ENCODE results near the gene PSMD4.

Gene PSMD4

GRCh38 chr1:151312411-151312810, 57.9 kb downstream of the PSMD4 start:
- no peak overlapping the region for H2AFZ ChIP-seq (ENCODE audit: low read length)
- no peaks in the 10 kb centered on the region for H3K9me2 ChIP-seq (replicated peaks; ENCODE audit: low read depth, low read length)
- TF ChIP-seq EZH2phosphoT487 (IDR thresholded peaks at IDR 0.05; ENCODE audit: borderline replicate concordance), result no peak
- no peak for TF ChIP-seq CTCF (conservative IDR thresholded peaks at IDR 0.05; ENCODE audit: low read length)
- H3F3A ChIP-seq (ENCODE audit: low read depth), result no peaks in the 10 kb centered on the region
- no peaks in the 10 kb centered on the region for H3K79me2 ChIP-seq (ENCODE audit: insufficient read depth, low read length)
- no peak overlapping the region for H3K4me3 ChIP-seq (ENCODE audit: low read length, poor library complexity, severe bottlenecking)
- H3K27me3 ChIP-seq (ENCODE audit: insufficient read depth, low read length, poor library complexity, severe bottlenecking), result no peaks in the 10 kb centered on the region
- H3K4me2 ChIP-seq (ENCODE audit: low read depth, low read length, poor library complexity, severe bottlenecking), result no peak overlapping the region
- H3K9me3 ChIP-seq (ENCODE audit: insufficient read depth, low read depth, low read length), result no peaks in the 10 kb centered on the region
- H3K4me1 ChIP-seq (ENCODE audit: insufficient read depth, low read length, poor library complexity, severe bottlenecking), result no peaks in the 10 kb centered on the region
- no peak overlapping the region for H3K9ac ChIP-seq (ENCODE audit: low read depth, low read length, poor library complexity, severe bottlenecking)
- H3K36me3 ChIP-seq (ENCODE audit: insufficient read depth, low read length), result peaks cover 54% of the 10 kb centered on the region; the same call in 1 of the 2 replicates
- no peaks in the 10 kb centered on the region for H4K20me1 ChIP-seq (ENCODE audit: insufficient read depth, low read length, poor library complexity, severe bottlenecking)

- H3K9ac ChIP-seq (ENCODE audit: low read depth, low read length, poor library complexity, severe bottlenecking), result no peak overlapping the region
- no peaks in the 10 kb centered on the region for H3K9me3 ChIP-seq (ENCODE audit: insufficient read depth, low read depth, low read length)
- TF ChIP-seq CTCF (conservative IDR thresholded peaks at IDR 0.05; ENCODE audit: low read length) (no peak), EZH2phosphoT487 (IDR thresholded peaks at IDR 0.05; ENCODE audit: borderline replicate concordance) (no peak)
- no peak overlapping the region for H3K4me2 ChIP-seq (ENCODE audit: low read depth, low read length, poor library complexity, severe bottlenecking)
- H3K27me3 ChIP-seq (ENCODE audit: insufficient read depth, low read length, poor library complexity, severe bottlenecking), result no peaks in the 10 kb centered on the region
- H3K9me2 ChIP-seq (replicated peaks; ENCODE audit: low read depth, low read length), result no peaks in the 10 kb centered on the region
- no peaks in the 10 kb centered on the region for H4K20me1 ChIP-seq (ENCODE audit: insufficient read depth, low read length, poor library complexity, severe bottlenecking)
- no peaks in the 10 kb centered on the region for H3F3A ChIP-seq (ENCODE audit: low read depth)
- H3K4me1 ChIP-seq (ENCODE audit: insufficient read depth, low read length, poor library complexity, severe bottlenecking), result no peaks in the 10 kb centered on the region
- H2AFZ ChIP-seq (ENCODE audit: low read length), result no peak overlapping the region
- H3K79me2 ChIP-seq (ENCODE audit: insufficient read depth, low read length), result no peaks in the 10 kb centered on the region
- peaks cover 50% of the 10 kb centered on the region; the same call in 1 of the 2 replicates for H3K36me3 ChIP-seq (ENCODE audit: insufficient read depth, low read length)
- no peak overlapping the region for H3K4me3 ChIP-seq (ENCODE audit: low read length, poor library complexity, severe bottlenecking)
Observed at GRCh38 chr1:151312826-151313225, 58.3 kb downstream of the PSMD4 start.

- no peak overlapping the region for H3K4me2 ChIP-seq (ENCODE audit: low read depth, low read length, poor library complexity, severe bottlenecking)
- H2AFZ ChIP-seq (ENCODE audit: low read length), result no peak overlapping the region
- TF ChIP-seq EZH2phosphoT487 (IDR thresholded peaks at IDR 0.05; ENCODE audit: borderline replicate concordance), result no peak
- H3K79me2 ChIP-seq (ENCODE audit: insufficient read depth, low read length), result no peaks in the 10 kb centered on the region
- no peaks in the 10 kb centered on the region for H3K9me2 ChIP-seq (replicated peaks; ENCODE audit: low read depth, low read length)
- no peaks in the 10 kb centered on the region for H3K4me1 ChIP-seq (ENCODE audit: insufficient read depth, low read length, poor library complexity, severe bottlenecking)
- no peak overlapping the region for H3K4me3 ChIP-seq (ENCODE audit: low read length, poor library complexity, severe bottlenecking)
- H4K20me1 ChIP-seq (ENCODE audit: insufficient read depth, low read length, poor library complexity, severe bottlenecking), result no peaks in the 10 kb centered on the region
- H3K9me3 ChIP-seq (ENCODE audit: insufficient read depth, low read depth, low read length), result no peaks in the 10 kb centered on the region
- peaks cover 43% of the 10 kb centered on the region; the same call in 1 of the 2 replicates for H3K36me3 ChIP-seq (ENCODE audit: insufficient read depth, low read length)
- H3K27me3 ChIP-seq (ENCODE audit: insufficient read depth, low read length, poor library complexity, severe bottlenecking), result no peaks in the 10 kb centered on the region
- no peak overlapping the region for H3K9ac ChIP-seq (ENCODE audit: low read depth, low read length, poor library complexity, severe bottlenecking)
- H3F3A ChIP-seq (ENCODE audit: low read depth), result no peaks in the 10 kb centered on the region
Observed at GRCh38 chr1:151313501-151313900, 59.0 kb downstream of the PSMD4 start.

- H3K79me2 ChIP-seq (ENCODE audit: insufficient read depth, low read length), result no peaks in the 10 kb centered on the region
- H3K4me2 ChIP-seq (ENCODE audit: low read depth, low read length, poor library complexity, severe bottlenecking), result no peak overlapping the region
- H3K27me3 ChIP-seq (ENCODE audit: insufficient read depth, low read length, poor library complexity, severe bottlenecking), result no peaks in the 10 kb centered on the region
- no peak for TF ChIP-seq EZH2phosphoT487 (IDR thresholded peaks at IDR 0.05; ENCODE audit: borderline replicate concordance)
- no peak for TF ChIP-seq CTCF (conservative IDR thresholded peaks at IDR 0.05; ENCODE audit: low read length)
- H3F3A ChIP-seq (ENCODE audit: low read depth), result no peaks in the 10 kb centered on the region
- H4K20me1 ChIP-seq (ENCODE audit: insufficient read depth, low read length, poor library complexity, severe bottlenecking), result no peaks in the 10 kb centered on the region
- no peak overlapping the region for H2AFZ ChIP-seq (ENCODE audit: low read length)
- no peak overlapping the region for H3K9ac ChIP-seq (ENCODE audit: low read depth, low read length, poor library complexity, severe bottlenecking)
- no peaks in the 10 kb centered on the region for H3K4me1 ChIP-seq (ENCODE audit: insufficient read depth, low read length, poor library complexity, severe bottlenecking)
- no peak overlapping the region for H3K4me3 ChIP-seq (ENCODE audit: low read length, poor library complexity, severe bottlenecking)
- no peaks in the 10 kb centered on the region for H3K9me2 ChIP-seq (replicated peaks; ENCODE audit: low read depth, low read length)
- H3K9me3 ChIP-seq (ENCODE audit: insufficient read depth, low read depth, low read length), result no peaks in the 10 kb centered on the region
- peaks cover 40% of the 10 kb centered on the region; the same call in 1 of the 2 replicates for H3K36me3 ChIP-seq (ENCODE audit: insufficient read depth, low read length)
Observed at GRCh38 chr1:151314137-151314875, 59.8 kb downstream of the PSMD4 start.

Data from Loucy (cell line).